ENCODE measurements around the gene SLC45A1. TPM values are rescaled to one million over a fixed set of nuclear protein-coding genes. Genes with fewer than 3 reads are reported as not detected.

Gene SLC45A1
- total RNA-seq, 1 donor from 2014 or later, result 0.33 TPM

DNA sequence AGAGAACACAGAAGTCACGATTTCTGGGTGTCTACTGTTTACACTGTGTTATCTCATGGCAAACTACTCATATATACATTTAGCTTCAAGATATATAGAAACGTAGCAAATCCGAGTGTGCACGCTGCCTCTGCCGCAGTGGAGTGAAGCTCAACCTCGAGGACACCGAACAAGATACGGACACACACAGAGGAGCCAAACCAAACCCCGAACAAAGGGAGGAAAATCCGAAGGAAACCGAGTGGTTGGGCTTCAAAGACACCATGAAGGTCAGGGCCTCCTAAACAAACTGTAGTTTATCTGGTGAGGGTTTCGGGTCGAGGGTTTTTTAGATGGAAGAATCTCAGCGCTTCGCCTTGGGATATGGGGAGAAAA is 34.5 kb downstream of the SLC45A1 start:
- Mint-ChIP-seq H3K4me3 (no peak overlapping the region), H3K27ac (no peak overlapping the region), H3K36me3 (ENCODE audit: low read depth) (peaks cover 47% of the 10 kb centered on the region), H3K4me1 (peaks cover 4% of the 10 kb centered on the region), H3K9me3 (no peaks in the 10 kb centered on the region), H3K27me3 (no peaks in the 10 kb centered on the region)
- no peak for DNase-seq
- intact Hi-C loops (cut with micrococcal nuclease), result no loop called here
- POLR2A ChIA-PET, result no interaction called here
- TF ChIP-seq, protein P1, sequence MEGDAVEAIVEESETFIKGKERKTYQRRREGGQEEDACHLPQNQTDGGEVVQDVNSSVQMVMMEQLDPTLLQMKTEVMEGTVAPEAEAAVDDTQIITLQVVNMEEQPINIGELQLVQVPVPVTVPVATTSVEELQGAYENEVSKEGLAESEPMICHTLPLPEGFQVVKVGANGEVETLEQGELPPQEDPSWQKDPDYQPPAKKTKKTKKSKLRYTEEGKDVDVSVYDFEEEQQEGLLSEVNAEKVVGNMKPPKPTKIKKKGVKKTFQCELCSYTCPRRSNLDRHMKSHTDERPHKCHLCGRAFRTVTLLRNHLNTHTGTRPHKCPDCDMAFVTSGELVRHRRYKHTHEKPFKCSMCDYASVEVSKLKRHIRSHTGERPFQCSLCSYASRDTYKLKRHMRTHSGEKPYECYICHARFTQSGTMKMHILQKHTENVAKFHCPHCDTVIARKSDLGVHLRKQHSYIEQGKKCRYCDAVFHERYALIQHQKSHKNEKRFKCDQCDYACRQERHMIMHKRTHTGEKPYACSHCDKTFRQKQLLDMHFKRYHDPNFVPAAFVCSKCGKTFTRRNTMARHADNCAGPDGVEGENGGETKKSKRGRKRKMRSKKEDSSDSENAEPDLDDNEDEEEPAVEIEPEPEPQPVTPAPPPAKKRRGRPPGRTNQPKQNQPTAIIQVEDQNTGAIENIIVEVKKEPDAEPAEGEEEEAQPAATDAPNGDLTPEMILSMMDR (IDR thresholded peaks at IDR 0.05), result no peak
- ATAC-seq (ENCODE audit: low read depth), result no peak
- CTCF ChIA-PET, result interaction anchor here (1.0 to 1.5 kb wide), 2 partner anchors 322 to 337 kb away, joined by 3 to 4 read pairs; no protein-coding TSS in a partner anchor

DNA sequence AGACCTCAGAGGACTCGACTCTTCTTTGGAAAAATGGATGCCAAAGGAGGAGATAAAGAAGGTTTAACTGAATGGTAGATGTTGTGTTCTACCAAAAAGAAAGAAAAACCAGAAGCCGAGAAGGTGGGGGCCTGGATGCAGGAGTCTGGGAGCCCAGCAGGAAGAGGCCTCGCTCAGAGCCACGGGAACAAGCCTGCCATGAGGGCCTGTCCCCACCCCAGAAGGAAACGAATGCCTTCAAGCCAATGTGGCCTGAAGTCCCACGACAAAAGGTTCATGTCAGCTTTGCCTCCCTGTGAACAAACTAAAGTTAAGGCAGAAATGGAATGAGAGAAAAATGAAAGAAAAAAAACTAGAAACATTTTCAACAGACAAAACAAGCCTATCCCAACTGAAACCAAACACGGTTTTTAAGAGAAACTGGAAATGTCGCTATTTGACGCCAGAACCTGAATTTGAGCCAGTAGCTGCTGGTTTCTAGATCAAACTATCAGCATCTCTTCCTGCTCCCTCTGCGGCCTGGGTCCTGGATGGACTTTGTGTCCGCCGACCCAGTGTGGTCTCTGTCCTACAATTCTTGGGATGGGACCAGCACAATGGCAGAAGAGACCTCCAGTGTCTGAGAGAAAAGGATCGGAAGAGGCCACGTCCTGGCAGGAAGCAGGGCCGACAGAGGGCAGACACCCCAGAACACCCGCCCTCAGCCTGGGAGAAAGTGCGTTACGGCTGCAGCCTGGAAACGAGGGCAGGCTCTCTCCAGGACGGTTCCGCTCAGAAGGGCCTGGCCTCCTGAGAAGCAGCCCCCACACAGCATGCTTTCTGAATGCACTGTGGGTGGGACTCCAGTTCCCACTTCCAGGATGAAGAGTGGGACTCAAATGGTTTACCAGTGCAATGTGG is 35.2 kb downstream of the SLC45A1 start:
- DNase-seq, result no peak
- Mint-ChIP-seq H3K4me1 (peaks cover 4% of the 10 kb centered on the region), H3K9me3 (no peaks in the 10 kb centered on the region), H3K27me3 (no peaks in the 10 kb centered on the region), H3K27ac (no peak overlapping the region), H3K4me3 (no peak overlapping the region), H3K36me3 (ENCODE audit: low read depth) (peaks cover 54% of the 10 kb centered on the region)
- POLR2A ChIA-PET, result no interaction called here
- CTCF ChIA-PET, result interaction anchor here (1.5 kb wide), 1 partner anchor 338 kb away, joined by 4 read pairs; no protein-coding TSS in a partner anchor
- intact Hi-C loops (cut with micrococcal nuclease), result no loop called here
- TF ChIP-seq, protein P1 (IDR thresholded peaks at IDR 0.05), result no peak
- ATAC-seq (ENCODE audit: low read depth), result no peak

DNA sequence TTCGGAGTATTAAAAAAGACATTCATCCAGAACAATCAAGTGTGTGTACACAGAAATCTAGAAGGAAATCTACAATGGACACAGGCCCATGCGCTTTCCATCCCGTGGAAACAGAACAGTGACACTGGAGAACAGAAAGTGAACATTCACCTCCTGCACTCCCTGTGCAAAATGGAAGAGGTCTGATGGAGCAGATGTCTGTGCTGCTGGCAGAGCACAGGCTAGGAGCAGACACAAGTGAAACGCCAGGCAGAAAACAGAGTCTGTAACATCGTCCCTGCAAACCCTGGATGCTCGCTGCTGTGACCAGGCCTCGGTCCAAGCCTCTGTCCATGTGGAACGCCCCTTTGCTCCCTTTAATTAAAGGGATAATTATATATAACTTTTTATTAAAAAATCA is 36.1 kb downstream of the SLC45A1 start:
- ChIA-PET CTCF (no interaction called here), POLR2A (no interaction called here)
- no peak overlapping the region for H3K4me3 Mint-ChIP-seq
- TF ChIP-seq, protein P1 (IDR thresholded peaks at IDR 0.05), result no peak
- H3K4me1 Mint-ChIP-seq, result no peaks in the 10 kb centered on the region
- H3K27ac Mint-ChIP-seq, result no peak overlapping the region
- intact Hi-C loops (cut with micrococcal nuclease), result no loop called here
- H3K36me3 Mint-ChIP-seq (ENCODE audit: low read depth), result peaks cover 62% of the 10 kb centered on the region
- ATAC-seq (ENCODE audit: low read depth) (no peak), DNase-seq (no peak)
- no peaks in the 10 kb centered on the region for H3K27me3 Mint-ChIP-seq
- H3K9me3 Mint-ChIP-seq, result no peaks in the 10 kb centered on the region

GRCh38 chr1:8355439-8356255 is 37.7 kb downstream of the SLC45A1 start:
- no peaks in the 10 kb centered on the region for H3K9me3 Mint-ChIP-seq
- ATAC-seq (ENCODE audit: low read depth), result no peak
- H3K4me3 Mint-ChIP-seq, result no peak overlapping the region
- intact Hi-C loops (cut with micrococcal nuclease), result no loop called here
- peak overlapping the region; percentile 46 for H3K27ac Mint-ChIP-seq
- H3K4me1 Mint-ChIP-seq, result no peaks in the 10 kb centered on the region
- DNase-seq, result no peak
- ChIA-PET CTCF (no interaction called here), POLR2A (no interaction called here)
- H3K36me3 Mint-ChIP-seq (ENCODE audit: low read depth), result peaks cover 70% of the 10 kb centered on the region
- no peaks in the 10 kb centered on the region for H3K27me3 Mint-ChIP-seq
- TF ChIP-seq, protein P1 (IDR thresholded peaks at IDR 0.05), result no peak

All from activated B cell treated with CpG ODN at 0.5 μM for 24 hours (primary cell).